HepG2 (cell line): ENCODE measurements around the gene C16orf90. TPM values are rescaled to one million over a fixed set of nuclear protein-coding genes. Genes with fewer than 3 reads are reported as not detected.

Experiments
- ATF3 ChIP-seq: sonication (generic); formaldehyde crosslinking; IDR thresholded peaks from 2 replicates; pipeline ENCODE4 v1.4.0; 2020; ENCODE audit warnings: missing genetic modification reagents
- BRF2 ChIP-seq: sonication (generic); formaldehyde crosslinking; IDR thresholded peaks from 2 replicates; pipeline ENCODE4 v1.8.1; 2022; ENCODE audit warnings: mild to moderate bottlenecking, missing genetic modification reagents
- GTF2F1 ChIP-seq: fragments of 150-350 bp; IDR thresholded peaks from 2 replicates; pipeline ENCODE4 v1.6.1; 2014; ENCODE audit warnings: low read length
- KLF9 ChIP-seq: IDR thresholded peaks from 2 replicates; pipeline ENCODE4 v1.6.1; 2016; ENCODE audit warnings: low read depth
- MAX ChIP-seq: IDR thresholded peaks from 2 replicates; pipeline ENCODE4 v1.6.1; 2012; ENCODE audit warnings: inconsistent platforms
- MEIS1 ChIP-seq: sonication (generic); formaldehyde crosslinking; IDR thresholded peaks from 2 replicates; pipeline ENCODE4 v1.9.0; 2021; ENCODE audit warnings: mild to moderate bottlenecking, missing genetic modification reagents, moderate library complexity, borderline replicate concordance
- MIER3 ChIP-seq: IDR thresholded peaks from 2 replicates; pipeline ENCODE4 v1.6.1; 2016; ENCODE audit warnings: missing compliant biosample characterization, borderline replicate concordance
- MLX ChIP-seq: IDR thresholded peaks from 2 replicates; pipeline ENCODE4 v1.6.1; 2016
- NKX3-1 ChIP-seq: sonication (generic); formaldehyde crosslinking; IDR thresholded peaks from 2 replicates; pipeline ENCODE4 v1.5.0; 2020; ENCODE audit warnings: missing genetic modification reagents
- PLRG1 ChIP-seq: fragments of 450-650 bp; conservative IDR thresholded peaks from 2 replicates; pipeline ENCODE4 v1.6.1; 2016
- PLSCR1 ChIP-seq: sonication (generic); formaldehyde crosslinking; IDR thresholded peaks from 2 replicates; pipeline ENCODE4 v1.5.0; 2020; ENCODE audit warnings: missing genetic modification reagents, mild to moderate bottlenecking, borderline replicate concordance
- RFX5 ChIP-seq: IDR thresholded peaks from 2 replicates; pipeline ENCODE4 v1.6.1; 2011; ENCODE audit warnings: low read depth, low read length, improper control_type of control experiment
- SMAD3 ChIP-seq: sonication (generic); formaldehyde crosslinking; IDR thresholded peaks from 2 replicates; pipeline ENCODE4 v1.4.0; 2020; ENCODE audit warnings: missing genetic modification reagents
- YEATS2 ChIP-seq: sonication (generic); formaldehyde crosslinking; IDR thresholded peaks from 2 replicates; pipeline ENCODE4 v1.4.0; 2020; ENCODE audit warnings: missing genetic modification reagents, borderline replicate concordance
- ZFP37 ChIP-seq: sonication (generic); formaldehyde crosslinking; IDR thresholded peaks from 2 replicates; pipeline ENCODE4 v1.4.0; 2020; ENCODE audit warnings: missing genetic modification reagents, borderline replicate concordance
- ZFP90 ChIP-seq: sonication (generic); formaldehyde crosslinking; IDR thresholded peaks from 2 replicates; pipeline ENCODE4 v1.8.0; 2022; ENCODE audit warnings: missing genetic modification reagents, mild to moderate bottlenecking, inconsistent platforms, borderline replicate concordance
- ZNF24 ChIP-seq: fragments of 450-650 bp; IDR thresholded peaks from 2 replicates; pipeline ENCODE4 v1.6.1; 2017; ENCODE audit warnings: antibody characterized with exemption, mild to moderate bottlenecking
- ZNF275 ChIP-seq: sonication (generic); formaldehyde crosslinking; IDR thresholded peaks from 2 replicates; pipeline ENCODE4 v1.8.0; 2022; ENCODE audit warnings: missing genetic modification reagents, mild to moderate bottlenecking, inconsistent platforms, borderline replicate concordance
- ZNF780A ChIP-seq: sonication (generic); formaldehyde crosslinking; IDR thresholded peaks from 2 replicates; pipeline ENCODE4 v1.8.0; 2022; ENCODE audit warnings: mild to moderate bottlenecking, missing genetic modification reagents, moderate library complexity
- polyA plus RNA-seq, 8 experiments: library from polyadenylated mRNA; depleted of rRNA in 3 of 8; stranded (reverse) in 7 of 8; unstranded in 1 of 8; fragments of >200 nt; fragmentation: Illumina TruSeq in 4 of 8; extraction: Trizol in 4 of 8; gene quantifications; 2 replicates each; pipeline versions ENCODE4 v1.2.1 to v1.2.3, GENCODE V29; 2011 to 2016; ENCODE audit warnings: low read depth in 4 of 8, missing spikeins in 1 of 8, mixed read lengths in 1 of 8; ENCODE audit not compliant: insufficient read depth in 1 of 8
- total RNA-seq, 5 experiments: library from RNA; depleted of rRNA; stranded (reverse); fragments of >200 nt; fragmentation: Illumina TruSeq; extraction: Trizol; gene quantifications; 2 replicates each; pipeline ENCODE4 v1.2.3, GENCODE V29; 2016; ENCODE audit warnings: low read depth in 1 of 5
- TF ChIP-seq, protein P1 (sequence below): sonication (generic); formaldehyde crosslinking; IDR thresholded peaks from 2 replicates; pipeline ENCODE4 v1.4.0; 2020; ENCODE audit warnings: missing genetic modification reagents

C16orf90 gene
- total and polyA plus RNA-seq, 2 of the 13 experiments (the other 11 are each of a cell fraction or from before 2014, with no cell fraction given), result not detected

DNA sequence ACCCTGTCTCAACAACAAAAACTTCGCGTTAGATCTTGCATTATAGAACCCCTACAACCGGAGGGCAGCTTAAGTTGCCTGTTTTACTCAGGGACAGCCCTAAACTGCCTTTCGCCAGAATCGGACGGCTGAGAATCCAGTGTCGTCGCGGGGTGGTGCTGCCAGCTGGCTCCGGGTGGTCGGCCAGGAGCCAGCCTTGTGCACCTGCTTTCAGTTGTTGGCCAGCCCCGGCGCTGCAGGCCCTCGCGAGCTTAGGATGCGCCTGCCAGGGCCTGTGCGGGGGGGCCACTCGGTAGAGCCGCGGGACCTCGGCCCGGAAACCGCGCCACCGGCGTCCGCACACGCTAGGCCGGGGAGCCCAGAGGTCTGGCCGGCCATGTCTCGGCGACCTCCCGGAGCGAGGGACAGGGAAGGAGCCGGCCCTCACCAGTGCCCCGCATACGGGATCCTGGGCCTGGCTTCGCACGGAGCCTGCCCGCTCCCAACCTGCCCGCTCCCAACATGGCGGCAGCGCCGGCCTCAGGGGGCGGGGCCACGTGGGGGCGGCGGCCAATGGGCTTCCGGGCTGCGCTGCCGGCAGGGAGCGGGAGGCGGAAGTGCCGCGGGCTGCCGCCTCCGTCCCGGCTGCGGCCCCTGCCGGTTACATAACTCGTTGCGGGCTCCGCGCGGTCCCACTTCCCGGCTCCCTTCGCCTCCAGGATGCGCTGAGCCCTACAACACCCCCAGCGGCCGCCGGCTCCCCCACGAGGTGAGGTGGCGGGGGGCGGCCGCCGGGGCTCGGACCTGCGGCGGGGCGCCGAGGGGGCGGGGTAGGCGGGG lies 37.6 kb downstream of the C16orf90 start (continued):
- TF ChIP-seq, protein P1, sequence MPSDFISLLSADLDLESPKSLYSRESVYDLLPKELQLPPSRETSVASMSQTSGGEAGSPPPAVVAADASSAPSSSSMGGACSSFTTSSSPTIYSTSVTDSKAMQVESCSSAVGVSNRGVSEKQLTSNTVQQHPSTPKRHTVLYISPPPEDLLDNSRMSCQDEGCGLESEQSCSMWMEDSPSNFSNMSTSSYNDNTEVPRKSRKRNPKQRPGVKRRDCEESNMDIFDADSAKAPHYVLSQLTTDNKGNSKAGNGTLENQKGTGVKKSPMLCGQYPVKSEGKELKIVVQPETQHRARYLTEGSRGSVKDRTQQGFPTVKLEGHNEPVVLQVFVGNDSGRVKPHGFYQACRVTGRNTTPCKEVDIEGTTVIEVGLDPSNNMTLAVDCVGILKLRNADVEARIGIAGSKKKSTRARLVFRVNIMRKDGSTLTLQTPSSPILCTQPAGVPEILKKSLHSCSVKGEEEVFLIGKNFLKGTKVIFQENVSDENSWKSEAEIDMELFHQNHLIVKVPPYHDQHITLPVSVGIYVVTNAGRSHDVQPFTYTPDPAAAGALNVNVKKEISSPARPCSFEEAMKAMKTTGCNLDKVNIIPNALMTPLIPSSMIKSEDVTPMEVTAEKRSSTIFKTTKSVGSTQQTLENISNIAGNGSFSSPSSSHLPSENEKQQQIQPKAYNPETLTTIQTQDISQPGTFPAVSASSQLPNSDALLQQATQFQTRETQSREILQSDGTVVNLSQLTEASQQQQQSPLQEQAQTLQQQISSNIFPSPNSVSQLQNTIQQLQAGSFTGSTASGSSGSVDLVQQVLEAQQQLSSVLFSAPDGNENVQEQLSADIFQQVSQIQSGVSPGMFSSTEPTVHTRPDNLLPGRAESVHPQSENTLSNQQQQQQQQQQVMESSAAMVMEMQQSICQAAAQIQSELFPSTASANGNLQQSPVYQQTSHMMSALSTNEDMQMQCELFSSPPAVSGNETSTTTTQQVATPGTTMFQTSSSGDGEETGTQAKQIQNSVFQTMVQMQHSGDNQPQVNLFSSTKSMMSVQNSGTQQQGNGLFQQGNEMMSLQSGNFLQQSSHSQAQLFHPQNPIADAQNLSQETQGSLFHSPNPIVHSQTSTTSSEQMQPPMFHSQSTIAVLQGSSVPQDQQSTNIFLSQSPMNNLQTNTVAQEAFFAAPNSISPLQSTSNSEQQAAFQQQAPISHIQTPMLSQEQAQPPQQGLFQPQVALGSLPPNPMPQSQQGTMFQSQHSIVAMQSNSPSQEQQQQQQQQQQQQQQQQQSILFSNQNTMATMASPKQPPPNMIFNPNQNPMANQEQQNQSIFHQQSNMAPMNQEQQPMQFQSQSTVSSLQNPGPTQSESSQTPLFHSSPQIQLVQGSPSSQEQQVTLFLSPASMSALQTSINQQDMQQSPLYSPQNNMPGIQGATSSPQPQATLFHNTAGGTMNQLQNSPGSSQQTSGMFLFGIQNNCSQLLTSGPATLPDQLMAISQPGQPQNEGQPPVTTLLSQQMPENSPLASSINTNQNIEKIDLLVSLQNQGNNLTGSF (CRISPR knock-in tag), result peak; percentile 84
- TF ChIP-seq ZFP90 (peak; percentile 88; the same call in 1 of the 2 replicates), YEATS2 (CRISPR knock-in tag) (peak; percentile 83), MAX (peak; percentile 88), BRF2 (CRISPR knock-in tag) (peak; percentile 74; the same call in 1 of the 2 replicates), MLX (CRISPR knock-in tag) (peak; percentile 43; the same call in 1 of the 2 replicates), ZFP37 (0 out of 2 replicates have a peak, but pooled peaks have one; percentile 12), MEIS1 (CRISPR knock-in tag) (peak; percentile 36; the same call in 1 of the 2 replicates), MIER3 (CRISPR knock-in tag) (peak; percentile 22; the same call in 1 of the 2 replicates), PLRG1 (no peak), KLF9 (no peak), RFX5 (no peak), SMAD3 (CRISPR knock-in tag) (peak; percentile 50; the same call in 1 of the 2 replicates), ZNF780A (CRISPR knock-in tag) (no peak), ZNF24 (no peak), NKX3-1 (peak; percentile 92), ATF3 (CRISPR knock-in tag) (no peak), ZNF275 (no peak), GTF2F1 (no peak), PLSCR1 (CRISPR knock-in tag) (no peak)
